ENCODE measurements around the gene ADH1A.
"Not testable (repeated sequence)": the region's sequence is repeated elsewhere in the genome, so short reads cannot be mapped to it uniquely, and the experiment has no call there.

The ADH1A gene

GRCh38 chr4:99290848-99291786 lies at the start of gene ADH1A:
Gene ADH1A, minus strand, starts transcription at chr4:99290985. Its CDS starts 71 bp downstream, at chr4:99290914.
- no peak for DNase-seq

- no peak for DNase-seq
These were observed 48.4 kb upstream of the ADH1A start for GRCh38 chr4:99339172-99339571.

GRCh38 chr4:99336553-99336952 lies 45.8 kb upstream of the ADH1A start:
- DNase-seq: no peak

- DNase-seq: no peak
These were observed 44.1 kb upstream of the ADH1A start for GRCh38 chr4:99334880-99335279.

GRCh38 chr4:99330648-99331047 lies 39.9 kb upstream of the ADH1A start:
- no peak for DNase-seq

GRCh38 chr4:99329876-99330275 lies 39.1 kb upstream of the ADH1A start:
- DNase-seq: no peak

- DNase-seq: no peak
These were observed 34.2 kb upstream of the ADH1A start for GRCh38 chr4:99324979-99325378.

- no peak for DNase-seq
These were observed 33.6 kb upstream of the ADH1A start for GRCh38 chr4:99324361-99324760.

GRCh38 chr4:99323756-99324155 lies 33.0 kb upstream of the ADH1A start:
- DNase-seq: no peak

- no peak for DNase-seq
These were observed 30.7 kb upstream of the ADH1A start, which contains the start of gene ADH1B for GRCh38 chr4:99321241-99322191. Gene ADH1B, minus strand, starts transcription at chr4:99321401. Its CDS starts 70 bp downstream, at chr4:99321331.

GRCh38 chr4:99317811-99318210 lies 27.0 kb upstream of the ADH1A start:
- not testable (repeated sequence) for DNase-seq

- no peak for DNase-seq
These were observed 26.6 kb upstream of the ADH1A start for GRCh38 chr4:99317354-99317753.

- DNase-seq: no peak
These were observed 25.1 kb upstream of the ADH1A start for GRCh38 chr4:99315839-99316238.

GRCh38 chr4:99314211-99314610 lies 23.4 kb upstream of the ADH1A start:
- no peak for DNase-seq

- no peak for DNase-seq
These were observed 19.6 kb upstream of the ADH1A start for GRCh38 chr4:99310389-99310788.

- no peak for DNase-seq
These were observed 15.0 kb upstream of the ADH1A start for GRCh38 chr4:99305638-99306400.

- DNase-seq: no peak
These were observed 10.8 kb upstream of the ADH1A start for GRCh38 chr4:99301376-99302164.

- DNase-seq: peak; percentile 3
These were observed 10.1 kb upstream of the ADH1A start for GRCh38 chr4:99300934-99301333.

GRCh38 chr4:99293357-99293756 lies 2.6 kb upstream of the ADH1A start:
- no peak for DNase-seq

- DNase-seq: no peak
These were observed 5.4 kb downstream of the ADH1A start for GRCh38 chr4:99285387-99285786.

- DNase-seq: no peak
These were observed 8.1 kb downstream of the ADH1A start for GRCh38 chr4:99282731-99283130.

- no peak for DNase-seq
These were observed 9.5 kb downstream of the ADH1A start for GRCh38 chr4:99281261-99281660.

Measured in NCI-H748 treated with DMSO at 0.1 percent for 48 hours (cell line).